ENCODE measurements around the gene ADCY10.

- no peak for TF ChIP-seq POLR2A (IDR thresholded peaks at IDR 0.05)
- TF ChIP-seq, protein P1, sequence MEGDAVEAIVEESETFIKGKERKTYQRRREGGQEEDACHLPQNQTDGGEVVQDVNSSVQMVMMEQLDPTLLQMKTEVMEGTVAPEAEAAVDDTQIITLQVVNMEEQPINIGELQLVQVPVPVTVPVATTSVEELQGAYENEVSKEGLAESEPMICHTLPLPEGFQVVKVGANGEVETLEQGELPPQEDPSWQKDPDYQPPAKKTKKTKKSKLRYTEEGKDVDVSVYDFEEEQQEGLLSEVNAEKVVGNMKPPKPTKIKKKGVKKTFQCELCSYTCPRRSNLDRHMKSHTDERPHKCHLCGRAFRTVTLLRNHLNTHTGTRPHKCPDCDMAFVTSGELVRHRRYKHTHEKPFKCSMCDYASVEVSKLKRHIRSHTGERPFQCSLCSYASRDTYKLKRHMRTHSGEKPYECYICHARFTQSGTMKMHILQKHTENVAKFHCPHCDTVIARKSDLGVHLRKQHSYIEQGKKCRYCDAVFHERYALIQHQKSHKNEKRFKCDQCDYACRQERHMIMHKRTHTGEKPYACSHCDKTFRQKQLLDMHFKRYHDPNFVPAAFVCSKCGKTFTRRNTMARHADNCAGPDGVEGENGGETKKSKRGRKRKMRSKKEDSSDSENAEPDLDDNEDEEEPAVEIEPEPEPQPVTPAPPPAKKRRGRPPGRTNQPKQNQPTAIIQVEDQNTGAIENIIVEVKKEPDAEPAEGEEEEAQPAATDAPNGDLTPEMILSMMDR (IDR thresholded peaks at IDR 0.05): no peak
Measured at GRCh38 chr1:167824163-167824794, 89.7 kb downstream of the ADCY10 start.

All from adrenal gland (tissue), 5 donors.